GM12875 (cell line): ENCODE results near the gene TUBB6.

Experiments
- H3K4me3 ChIP-seq: one replicate; pipeline ENCODE4 v1.5.1; 2011; ENCODE audit warnings: low read depth, low read length, control low read depth
- CTCF ChIP-seq: IDR thresholded peaks from 2 replicates; pipeline ENCODE4 v1.5.1; 2011; ENCODE audit warnings: low read depth, mild to moderate bottlenecking, control low read depth, inconsistent platforms, low read length, moderate library complexity, borderline replicate concordance; ENCODE audit not compliant: insufficient read depth

The TUBB6 gene

GRCh38 chr18:12309683-12310198 lies 1.7 kb downstream of the TUBB6 start:
- no peak overlapping the region for H3K4me3 ChIP-seq
- TF ChIP-seq CTCF: no peak

- no peak overlapping the region for H3K4me3 ChIP-seq
- no peak for TF ChIP-seq CTCF
Observed at GRCh38 chr18:12310762-12311161, 2.7 kb downstream of the TUBB6 start.

GRCh38 chr18:12312976-12313375 lies 4.9 kb downstream of the TUBB6 start:
- no peak for TF ChIP-seq CTCF
- no peak overlapping the region for H3K4me3 ChIP-seq

GRCh38 chr18:12313530-12314245 lies 5.6 kb downstream of the TUBB6 start:
- H3K4me3 ChIP-seq: no peak overlapping the region

GRCh38 chr18:12314591-12315305 lies 6.7 kb downstream of the TUBB6 start:
- TF ChIP-seq CTCF: no peak
- H3K4me3 ChIP-seq: no peak overlapping the region

More at GRCh38 chr18:12313530-12314245, 5.6 kb downstream of the TUBB6 start:
- no peak for TF ChIP-seq CTCF

GRCh38 chr18:12315490-12315889 lies 7.4 kb downstream of the TUBB6 start:
- TF ChIP-seq CTCF: no peak
- H3K4me3 ChIP-seq: no peak overlapping the region

GRCh38 chr18:12315911-12316310 lies 7.9 kb downstream of the TUBB6 start:
- TF ChIP-seq CTCF: no peak
- no peak overlapping the region for H3K4me3 ChIP-seq
